ENCODE measurements around the gene SLC35A5.

DNA sequence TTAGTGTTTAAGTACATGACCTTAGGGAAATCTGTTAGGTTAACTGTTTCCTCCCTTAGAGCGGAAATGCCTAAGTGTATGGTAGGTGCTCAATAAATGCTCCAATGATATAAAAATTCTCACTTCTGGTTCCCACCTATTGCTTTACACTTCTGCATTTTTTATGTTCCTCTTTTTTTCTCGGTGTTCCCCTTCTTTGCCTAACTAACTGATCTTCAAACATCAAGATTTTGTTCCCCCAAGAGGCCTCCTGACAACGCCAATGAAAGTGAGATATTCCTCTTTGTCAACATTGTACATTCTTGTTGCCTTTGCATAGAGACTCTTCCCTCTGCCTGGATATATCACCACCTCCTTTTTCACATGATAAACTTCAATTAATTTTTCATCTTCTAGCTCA is 17.4 kb downstream of the SLC35A5 start:
- TF ChIP-seq, protein P1, sequence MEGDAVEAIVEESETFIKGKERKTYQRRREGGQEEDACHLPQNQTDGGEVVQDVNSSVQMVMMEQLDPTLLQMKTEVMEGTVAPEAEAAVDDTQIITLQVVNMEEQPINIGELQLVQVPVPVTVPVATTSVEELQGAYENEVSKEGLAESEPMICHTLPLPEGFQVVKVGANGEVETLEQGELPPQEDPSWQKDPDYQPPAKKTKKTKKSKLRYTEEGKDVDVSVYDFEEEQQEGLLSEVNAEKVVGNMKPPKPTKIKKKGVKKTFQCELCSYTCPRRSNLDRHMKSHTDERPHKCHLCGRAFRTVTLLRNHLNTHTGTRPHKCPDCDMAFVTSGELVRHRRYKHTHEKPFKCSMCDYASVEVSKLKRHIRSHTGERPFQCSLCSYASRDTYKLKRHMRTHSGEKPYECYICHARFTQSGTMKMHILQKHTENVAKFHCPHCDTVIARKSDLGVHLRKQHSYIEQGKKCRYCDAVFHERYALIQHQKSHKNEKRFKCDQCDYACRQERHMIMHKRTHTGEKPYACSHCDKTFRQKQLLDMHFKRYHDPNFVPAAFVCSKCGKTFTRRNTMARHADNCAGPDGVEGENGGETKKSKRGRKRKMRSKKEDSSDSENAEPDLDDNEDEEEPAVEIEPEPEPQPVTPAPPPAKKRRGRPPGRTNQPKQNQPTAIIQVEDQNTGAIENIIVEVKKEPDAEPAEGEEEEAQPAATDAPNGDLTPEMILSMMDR (IDR thresholded peaks at IDR 0.05) = no peak
- TF ChIP-seq POLR2A (IDR thresholded peaks at IDR 0.05) (no peak), EP300 (IDR thresholded peaks at IDR 0.05) (no peak)
